Measurements from ENCODE around the gene PRR14L. TPM values are rescaled to one million over a fixed set of nuclear protein-coding genes. Genes with fewer than 3 reads are reported as not detected.

Gene PRR14L
- total and polyA plus RNA-seq, 2 of the 13 experiments (the other 11 are each of a cell fraction or from before 2014, with no cell fraction given): 6.6 to 16.5 TPM

GRCh38 chr22:31776231-31776630 is 26.3 kb upstream of the PRR14L start (continued):
- TF ChIP-seq ZNF841 (CRISPR knock-in tag; IDR thresholded peaks at IDR 0.05; ENCODE audit: borderline replicate concordance) (no peak), ZNF251 (CRISPR knock-in tag; IDR thresholded peaks at IDR 0.05) (no peak), ZNF652 (CRISPR knock-in tag; IDR thresholded peaks at IDR 0.05; ENCODE audit: borderline replicate concordance, low read depth) (no peak)
- TF ChIP-seq, protein P1, sequence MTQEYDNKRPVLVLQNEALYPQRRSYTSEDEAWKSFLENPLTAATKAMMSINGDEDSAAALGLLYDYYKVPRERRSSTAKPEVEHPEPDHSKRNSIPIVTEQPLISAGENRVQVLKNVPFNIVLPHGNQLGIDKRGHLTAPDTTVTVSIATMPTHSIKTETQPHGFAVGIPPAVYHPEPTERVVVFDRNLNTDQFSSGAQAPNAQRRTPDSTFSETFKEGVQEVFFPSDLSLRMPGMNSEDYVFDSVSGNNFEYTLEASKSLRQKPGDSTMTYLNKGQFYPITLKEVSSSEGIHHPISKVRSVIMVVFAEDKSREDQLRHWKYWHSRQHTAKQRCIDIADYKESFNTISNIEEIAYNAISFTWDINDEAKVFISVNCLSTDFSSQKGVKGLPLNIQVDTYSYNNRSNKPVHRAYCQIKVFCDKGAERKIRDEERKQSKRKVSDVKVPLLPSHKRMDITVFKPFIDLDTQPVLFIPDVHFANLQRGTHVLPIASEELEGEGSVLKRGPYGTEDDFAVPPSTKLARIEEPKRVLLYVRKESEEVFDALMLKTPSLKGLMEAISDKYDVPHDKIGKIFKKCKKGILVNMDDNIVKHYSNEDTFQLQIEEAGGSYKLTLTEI (CRISPR knock-in tag; conservative IDR thresholded peaks at IDR 0.05): no peak

DNA sequence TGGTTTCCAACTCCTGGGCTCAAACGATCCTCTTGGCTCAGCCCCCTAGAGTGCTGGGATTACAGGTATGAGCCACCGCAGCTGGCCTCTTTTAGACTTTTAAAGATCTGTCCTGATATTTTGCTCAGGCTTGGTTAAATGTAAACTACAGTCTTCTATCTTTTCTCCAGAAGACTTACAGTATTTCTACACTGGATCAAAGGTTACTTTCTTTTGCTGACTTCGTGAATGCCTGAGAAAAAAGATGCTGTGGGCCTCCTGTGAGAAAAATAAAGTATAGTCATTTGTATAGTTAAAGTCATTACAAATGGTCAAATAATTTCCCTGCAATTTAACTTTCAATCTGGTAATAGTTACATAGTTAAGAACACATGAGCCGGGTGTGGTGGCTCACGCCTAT is 23.5 kb upstream of the PRR14L start:
- no peak overlapping the region for H3K9ac ChIP-seq (ENCODE audit: insufficient read depth, low read depth, low read length)
- H3K27ac ChIP-seq (ENCODE audit: extremely low read length, insufficient read depth, low read length): no peak overlapping the region
- ChIA-PET POLR2A (no interaction called here), CTCF (ENCODE audit: low intra/inter-chr PET ratio, low total read pairs) (no interaction called here)
- H4K20me1 ChIP-seq (ENCODE audit: insufficient read depth, low read length): no peaks in the 10 kb centered on the region
- FAIRE-seq (no peak), ATAC-seq (no peak), DNase-seq (ENCODE audit: low spot score) (no peak)
- H3K9me3 ChIP-seq (ENCODE audit: low read length): no peaks in the 10 kb centered on the region
- H3K4me2 ChIP-seq (ENCODE audit: low read depth, low read length): no peak overlapping the region
- 91% methylated on average over 5 of the region's 5 CpGs for WGBS (ENCODE audit: low lambda C conversion rate)
- no TSS peak for BruUV-seq (replicated peaks)
- H3K4me1 ChIP-seq (ENCODE audit: insufficient read depth, low read length): no peaks in the 10 kb centered on the region
- in situ Hi-C loops (cut with HindIII; ENCODE audit: extremely low pct_ligation_motif_present, low pct_unique_long_range_greater_than_20kb): no loop called here
- no peaks in the 10 kb centered on the region for H3K79me2 ChIP-seq (ENCODE audit: insufficient read depth, low read length)
- H2AFZ ChIP-seq (ENCODE audit: low read length): no peak overlapping the region
- no peak overlapping the region for H3K4me3 ChIP-seq (replicated peaks in 1 of 3; ENCODE audit: insufficient read depth in 1 of 3, low read depth in 2 of 3, low read length in 3 of 3)
- intact Hi-C loops (cut with micrococcal nuclease; ENCODE audit: unreplicated experiment): no loop called here
- no peaks in the 10 kb centered on the region for H3K27me3 ChIP-seq (ENCODE audit: control insufficient read depth in 1 of 2, insufficient read depth in 2 of 2, low read length in 2 of 2)
- H3K36me3 ChIP-seq (replicated peaks in 1 of 2; ENCODE audit: control insufficient read depth in 1 of 2, insufficient read depth in 2 of 2, low read length in 2 of 2): peaks cover 4 to 10% of the 10 kb centered on the region in 2 experiments; a peak in 4 of 5 replicates
- TF ChIP-seq ELF3 (CRISPR knock-in tag; IDR thresholded peaks at IDR 0.05) (no peak), SP1 (IDR thresholded peaks at IDR 0.05) (no peak), SP1 (CRISPR knock-in tag; IDR thresholded peaks at IDR 0.05) (no peak), ZFP37 (CRISPR knock-in tag; IDR thresholded peaks at IDR 0.05; ENCODE audit: borderline replicate concordance) (no peak), DPF2 (CRISPR knock-in tag; IDR thresholded peaks at IDR 0.05; ENCODE audit: borderline replicate concordance, low read depth) (no peak), CHD2 (IDR thresholded peaks at IDR 0.05; ENCODE audit: low read depth, low read length) (no peak), ZNF589 (CRISPR knock-in tag; conservative IDR thresholded peaks at IDR 0.05) (no peak), NFKBIZ (CRISPR knock-in tag; IDR thresholded peaks at IDR 0.05) (no peak), FUBP1 (CRISPR knock-in tag; IDR thresholded peaks at IDR 0.05; ENCODE audit: borderline replicate concordance) (no peak)
- TF ChIP-seq, protein P2, sequence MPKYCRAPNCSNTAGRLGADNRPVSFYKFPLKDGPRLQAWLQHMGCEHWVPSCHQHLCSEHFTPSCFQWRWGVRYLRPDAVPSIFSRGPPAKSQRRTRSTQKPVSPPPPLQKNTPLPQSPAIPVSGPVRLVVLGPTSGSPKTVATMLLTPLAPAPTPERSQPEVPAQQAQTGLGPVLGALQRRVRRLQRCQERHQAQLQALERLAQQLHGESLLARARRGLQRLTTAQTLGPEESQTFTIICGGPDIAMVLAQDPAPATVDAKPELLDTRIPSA (CRISPR knock-in tag; IDR thresholded peaks at IDR 0.05; ENCODE audit: borderline replicate concordance): no peak
- TF ChIP-seq, protein P3, sequence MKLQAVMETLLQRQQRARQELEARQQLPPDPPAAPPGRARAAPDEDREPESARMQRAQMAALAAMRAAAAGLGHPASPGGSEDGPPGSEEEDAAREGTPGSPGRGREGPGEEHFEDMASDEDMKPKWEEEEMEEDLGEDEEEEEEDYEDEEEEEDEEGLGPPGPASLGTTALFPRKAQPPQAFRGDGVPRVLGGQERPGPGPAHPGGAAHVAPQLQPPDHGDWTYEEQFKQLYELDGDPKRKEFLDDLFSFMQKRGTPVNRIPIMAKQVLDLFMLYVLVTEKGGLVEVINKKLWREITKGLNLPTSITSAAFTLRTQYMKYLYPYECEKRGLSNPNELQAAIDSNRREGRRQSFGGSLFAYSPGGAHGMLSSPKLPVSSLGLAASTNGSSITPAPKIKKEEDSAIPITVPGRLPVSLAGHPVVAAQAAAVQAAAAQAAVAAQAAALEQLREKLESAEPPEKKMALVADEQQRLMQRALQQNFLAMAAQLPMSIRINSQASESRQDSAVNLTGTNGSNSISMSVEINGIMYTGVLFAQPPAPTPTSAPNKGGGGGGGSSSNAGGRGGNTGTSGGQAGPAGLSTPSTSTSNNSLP (IDR thresholded peaks at IDR 0.05; ENCODE audit: low read depth, low read length): no peak
- TF ChIP-seq, protein P4, sequence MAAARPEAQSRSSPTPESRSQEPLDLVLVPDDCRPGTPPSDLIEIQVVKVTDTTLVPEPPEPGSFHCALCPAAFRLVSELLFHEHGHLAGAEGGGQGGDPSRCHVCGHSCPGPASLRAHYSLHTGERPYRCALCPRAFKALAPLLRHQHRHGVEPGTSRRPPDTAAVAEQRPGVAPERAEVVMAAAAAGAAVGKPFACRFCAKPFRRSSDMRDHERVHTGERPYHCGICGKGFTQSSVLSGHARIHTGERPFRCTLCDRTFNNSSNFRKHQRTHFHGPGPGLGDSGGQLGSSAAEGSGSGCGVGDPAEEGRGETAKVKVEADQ (CRISPR knock-in tag; IDR thresholded peaks at IDR 0.05; ENCODE audit: borderline replicate concordance): no peak
- TF ChIP-seq, protein P5, sequence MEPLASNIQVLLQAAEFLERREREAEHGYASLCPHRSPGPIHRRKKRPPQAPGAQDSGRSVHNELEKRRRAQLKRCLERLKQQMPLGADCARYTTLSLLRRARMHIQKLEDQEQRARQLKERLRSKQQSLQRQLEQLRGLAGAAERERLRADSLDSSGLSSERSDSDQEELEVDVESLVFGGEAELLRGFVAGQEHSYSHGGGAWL (CRISPR knock-in tag; IDR thresholded peaks at IDR 0.05): no peak

Data from HepG2 (cell line).